ENCODE results near the gene PPM1N.
A peak's percentile ranks its signal among the peaks of the same experiment; 100 is the strongest.

PPM1N gene

GRCh38 chr19:45484273-45484945, 13.8 kb upstream of the PPM1N start:
- H3K4me3 ChIP-seq, result no peak overlapping the region
- H3K27ac ChIP-seq, result peak overlapping the region in 5 of 21 experiments; percentile 23 to 78 (median 54)

- H3K27ac ChIP-seq, result peak overlapping the region in 20 of 21 experiments; percentile 10 to 80 (median 60)
- peak overlapping the region; percentile 46 to 76 (median 67) for H3K4me3 ChIP-seq
These were observed 12.8 kb upstream of the PPM1N start for GRCh38 chr19:45485305-45486077.

- Histone ChIP-seq H3K27ac (no peak overlapping the region), H3K4me3 (no peak overlapping the region)
These were observed 9.5 kb upstream of the PPM1N start for GRCh38 chr19:45488708-45489107.

GRCh38 chr19:45489216-45489855, 8.9 kb upstream of the PPM1N start:
- no peak overlapping the region for H3K27ac ChIP-seq
- H3K4me3 ChIP-seq, result no peak overlapping the region

GRCh38 chr19:45492137-45492626, 6.1 kb upstream of the PPM1N start:
- Histone ChIP-seq H3K27ac (no peak overlapping the region), H3K4me3 (peak overlapping the region in 2 of 7 experiments; percentile 30 to 40)

- Histone ChIP-seq H3K4me3 (peak overlapping the region; percentile 27 to 40 (median 31)), H3K27ac (peak overlapping the region in 6 of 21 experiments; percentile 22 to 68 (median 50))
These were observed 5.4 kb upstream of the PPM1N start for GRCh38 chr19:45492627-45493470.

- Histone ChIP-seq H3K27ac (no peak overlapping the region), H3K4me3 (no peak overlapping the region)
These were observed 3.9 kb upstream of the PPM1N start for GRCh38 chr19:45494261-45494916.

- H3K4me3 ChIP-seq, result no peak overlapping the region
- no peak overlapping the region for H3K27ac ChIP-seq
These were observed 3.1 kb upstream of the PPM1N start for GRCh38 chr19:45495178-45495577.

- H3K27ac ChIP-seq, result peak overlapping the region in 5 of 21 experiments; percentile 10 to 74 (median 52)
- peak overlapping the region; percentile 48 to 71 (median 67) for H3K4me3 ChIP-seq
These were observed 1.8 kb upstream of the PPM1N start for GRCh38 chr19:45496349-45496953.

GRCh38 chr19:45497791-45498190, 452 bp upstream of the PPM1N start:
- H3K27ac ChIP-seq, result peak overlapping the region in 1 of 21 experiments; percentile 54
- H3K4me3 ChIP-seq, result no peak overlapping the region

- peak overlapping the region in 6 of 7 experiments; percentile 14 to 36 (median 22) for H3K4me3 ChIP-seq
- H3K27ac ChIP-seq, result peak overlapping the region in 8 of 21 experiments; percentile 11 to 69 (median 29)
These were observed 1.2 kb downstream of the PPM1N start for GRCh38 chr19:45499196-45500180.

- H3K27ac ChIP-seq, result peak overlapping the region in 2 of 21 experiments; percentile 36 to 55
- no peak overlapping the region for H3K4me3 ChIP-seq
These were observed 2.9 kb downstream of the PPM1N start for GRCh38 chr19:45500918-45501729.

- H3K4me3 ChIP-seq, result no peak overlapping the region
- H3K27ac ChIP-seq, result peak overlapping the region in 3 of 21 experiments; percentile 23 to 55 (median 36)
These were observed 3.4 kb downstream of the PPM1N start for GRCh38 chr19:45501730-45502014.

GRCh38 chr19:45502111-45502510, 3.9 kb downstream of the PPM1N start:
- no peak overlapping the region for H3K4me3 ChIP-seq
- peak overlapping the region in 5 of 21 experiments; percentile 5 to 74 (median 23) for H3K27ac ChIP-seq

- Histone ChIP-seq H3K4me3 (no peak overlapping the region), H3K27ac (no peak overlapping the region)
These were observed 5.7 kb downstream of the PPM1N start for GRCh38 chr19:45503909-45504308.

GRCh38 chr19:45505151-45505995, 7.1 kb downstream of the PPM1N start:
- Histone ChIP-seq H3K4me3 (no peak overlapping the region), H3K27ac (peak overlapping the region in 15 of 21 experiments; percentile 21 to 100 (median 94))

All from skin epidermis (tissue), 12 donors.